ENCODE data around the gene RTN4RL2.

RTN4RL2 gene

GRCh38 chr11:57460022-57460757 lies at the start of gene RTN4RL2:
Gene RTN4RL2 (plus strand): TSS chr11:57460528. CDS start chr11:57460866, 338 bp downstream.
- DNase-seq, result peak; percentile 65
- Mint-ChIP-seq H3K36me3 (no peaks in the 10 kb centered on the region), H3K4me3 (peak within 1 kb of the TSS; percentile 78), H3K27ac (no peak within 1 kb of the TSS), H3K9me3 (no peaks in the 10 kb centered on the region), H3K4me1 (peaks cover 38% of the 10 kb centered on the region), H3K27me3 (peaks cover 86% of the 10 kb centered on the region)
- CTCF ChIA-PET, result interaction anchor here (0.6 to 6.7 kb wide), 18 partner anchors 9 to 244 kb away, joined by 3 to 108 read pairs (median 4); no protein-coding TSS in a partner anchor

GRCh38 chr11:57413681-57414080 lies 46.6 kb upstream of the RTN4RL2 start:
- Mint-ChIP-seq H3K4me1 (peaks cover 9% of the 10 kb centered on the region), H3K27me3 (no peaks in the 10 kb centered on the region), H3K4me3 (no peak overlapping the region), H3K36me3 (peaks cover 59% of the 10 kb centered on the region), H3K27ac (peak overlapping the region; percentile 46), H3K9me3 (no peaks in the 10 kb centered on the region)
- CTCF ChIA-PET, result no interaction called here
- no peak for DNase-seq

DNA sequence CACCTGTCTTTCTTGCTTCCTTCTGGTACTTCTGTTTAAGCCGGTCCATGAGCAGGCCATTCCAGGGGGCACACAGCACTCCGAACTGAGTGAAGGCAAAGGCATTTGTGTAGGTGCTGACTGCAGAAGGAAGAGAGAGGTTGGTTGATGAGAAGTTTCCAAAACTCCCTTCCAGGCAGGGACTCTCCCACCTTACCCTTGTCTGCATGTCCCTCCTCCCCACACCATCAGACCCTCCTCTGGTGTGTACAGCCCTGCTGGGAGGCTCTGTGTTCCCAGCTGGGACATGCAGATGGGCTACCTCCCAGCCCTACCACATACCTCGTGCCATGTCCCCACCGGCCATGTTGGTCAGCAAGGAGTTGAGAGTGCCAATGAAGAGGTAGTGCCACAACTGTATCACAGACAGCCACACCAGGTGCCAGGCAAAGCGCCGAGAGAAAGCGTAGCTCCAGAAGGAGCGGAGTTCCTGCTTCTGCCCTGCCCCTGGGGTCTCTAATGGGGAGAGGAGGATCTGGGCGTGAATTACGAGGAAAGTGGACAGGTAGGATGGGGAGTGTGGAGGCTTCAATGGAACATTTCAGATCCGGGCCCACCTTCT lies 45.6 kb upstream of the RTN4RL2 start:
- Mint-ChIP-seq H3K36me3 (peaks cover 61% of the 10 kb centered on the region), H3K27me3 (no peaks in the 10 kb centered on the region), H3K27ac (peak overlapping the region; percentile 63), H3K4me3 (no peak overlapping the region), H3K4me1 (peaks cover 11% of the 10 kb centered on the region), H3K9me3 (no peaks in the 10 kb centered on the region)
- CTCF ChIA-PET, result no interaction called here
- no peak for DNase-seq

GRCh38 chr11:57416436-57416835 lies 43.9 kb upstream of the RTN4RL2 start:
- H3K4me3 Mint-ChIP-seq, result no peak overlapping the region
- H3K27ac Mint-ChIP-seq, result no peak overlapping the region
- no peaks in the 10 kb centered on the region for H3K27me3 Mint-ChIP-seq
- H3K4me1 Mint-ChIP-seq, result peaks cover 18% of the 10 kb centered on the region
- no peak for DNase-seq
- peaks cover 64% of the 10 kb centered on the region for H3K36me3 Mint-ChIP-seq
- H3K9me3 Mint-ChIP-seq, result no peaks in the 10 kb centered on the region
- CTCF ChIA-PET, result interaction anchor here (2.4 kb wide), 1 partner anchor 42 kb away, joined by 6 read pairs; no protein-coding TSS in a partner anchor

DNA sequence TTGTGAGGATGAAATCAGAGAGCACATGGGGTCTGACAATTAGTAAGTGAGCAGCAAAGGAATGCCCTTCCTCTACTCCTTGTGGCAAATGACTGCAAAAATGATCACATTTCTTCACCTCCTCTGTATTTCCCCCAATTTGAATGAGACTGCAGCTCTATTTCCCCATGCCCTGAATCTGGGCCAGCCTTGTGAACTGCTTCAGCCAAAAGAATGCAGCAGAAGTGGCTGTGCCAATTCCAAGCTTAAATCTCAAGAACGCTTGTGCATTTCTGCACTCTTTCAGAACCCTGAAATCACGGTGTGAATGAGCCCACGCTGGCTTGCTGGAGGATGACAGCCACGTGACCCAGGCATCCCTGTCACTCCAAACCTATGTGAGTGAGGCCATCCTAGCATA lies 43.3 kb upstream of the RTN4RL2 start:
- no peak overlapping the region for H3K27ac Mint-ChIP-seq
- no peak for DNase-seq
- no peak overlapping the region for H3K4me3 Mint-ChIP-seq
- CTCF ChIA-PET, result interaction anchor here (2.4 kb wide), 1 partner anchor 41 kb away, joined by 6 read pairs; no protein-coding TSS in a partner anchor
- peaks cover 69% of the 10 kb centered on the region for H3K36me3 Mint-ChIP-seq
- peaks cover 23% of the 10 kb centered on the region for H3K4me1 Mint-ChIP-seq
- H3K27me3 Mint-ChIP-seq, result no peaks in the 10 kb centered on the region
- H3K9me3 Mint-ChIP-seq, result no peaks in the 10 kb centered on the region

DNA sequence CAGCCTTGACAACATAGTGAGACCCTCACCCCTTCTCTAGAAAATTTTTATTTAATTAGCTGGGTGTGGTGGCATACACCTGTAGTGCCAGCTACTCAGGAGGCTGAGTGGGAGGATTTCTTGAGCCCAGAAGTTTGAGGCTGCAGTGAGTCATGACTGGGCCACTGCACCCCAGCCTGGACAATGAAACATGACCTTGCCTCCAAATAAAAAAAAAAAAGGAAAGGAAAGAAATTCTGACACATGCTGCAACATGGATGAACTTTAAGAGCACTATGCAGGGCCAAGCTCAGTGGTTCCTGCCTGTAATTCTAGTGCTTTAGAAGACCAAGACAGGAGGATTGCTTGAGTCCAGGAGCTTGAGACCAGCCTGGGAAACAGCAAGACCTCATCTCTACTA lies 42.2 kb upstream of the RTN4RL2 start:
- peaks cover 77% of the 10 kb centered on the region for H3K36me3 Mint-ChIP-seq
- CTCF ChIA-PET, result interaction anchor here (1.0 to 2.4 kb wide), 2 partner anchors 40 to 75 kb away, joined by 5 to 6 read pairs; no protein-coding TSS in a partner anchor
- H3K4me1 Mint-ChIP-seq, result peaks cover 34% of the 10 kb centered on the region
- no peaks in the 10 kb centered on the region for H3K9me3 Mint-ChIP-seq
- H3K27ac Mint-ChIP-seq, result no peak overlapping the region
- no peak overlapping the region for H3K4me3 Mint-ChIP-seq
- H3K27me3 Mint-ChIP-seq, result no peaks in the 10 kb centered on the region
- no peak for DNase-seq

DNA sequence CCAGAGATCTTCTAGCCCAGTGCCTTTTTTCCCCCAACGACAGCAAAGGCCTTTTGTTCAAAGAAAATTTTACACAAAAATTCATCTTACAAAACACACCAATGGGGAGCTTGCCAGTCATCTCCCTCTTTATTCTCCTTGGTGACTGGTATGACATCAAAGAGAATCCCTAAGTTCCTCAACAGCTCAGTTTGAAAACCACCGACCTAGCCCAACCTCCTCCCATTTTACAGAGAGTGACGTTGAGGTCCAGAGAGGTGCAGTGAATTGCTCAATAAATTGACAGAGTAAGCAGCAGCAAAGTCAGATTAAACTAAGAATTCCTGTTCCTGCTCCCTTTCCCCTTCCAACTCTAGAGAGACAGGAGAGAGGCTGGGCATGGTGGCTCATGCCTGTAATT lies 41.2 kb upstream of the RTN4RL2 start:
- DNase-seq, result no peak
- CTCF ChIA-PET, result interaction anchor here (0.6 kb wide), 1 partner anchor 26 kb away, joined by 3 read pairs; no protein-coding TSS in a partner anchor
- H3K4me3 Mint-ChIP-seq, result no peak overlapping the region
- H3K27me3 Mint-ChIP-seq, result no peaks in the 10 kb centered on the region
- peaks cover 76% of the 10 kb centered on the region for H3K36me3 Mint-ChIP-seq
- H3K27ac Mint-ChIP-seq, result no peak overlapping the region
- H3K4me1 Mint-ChIP-seq, result peaks cover 39% of the 10 kb centered on the region
- H3K9me3 Mint-ChIP-seq, result no peaks in the 10 kb centered on the region

DNA sequence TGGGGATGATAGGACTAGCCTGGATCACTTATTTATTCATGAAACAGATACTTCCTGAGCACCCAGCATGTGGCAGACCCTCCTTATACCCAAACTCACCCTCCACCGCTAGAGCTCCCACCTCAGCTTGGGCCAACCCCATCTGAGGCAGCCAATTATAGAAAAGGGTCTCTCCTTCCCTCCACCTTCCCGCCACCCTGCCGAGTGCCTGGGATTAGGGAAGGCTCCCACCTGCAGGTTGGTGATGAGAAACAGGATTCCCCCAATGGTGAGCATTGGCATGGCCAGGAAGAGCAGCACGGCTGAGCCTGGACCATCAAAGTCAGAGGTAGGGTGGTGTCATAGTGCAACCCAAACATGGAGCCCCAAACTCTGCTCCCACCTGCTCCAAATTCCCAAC lies 39.3 kb upstream of the RTN4RL2 start:
- CTCF ChIA-PET, result no interaction called here
- H3K27ac Mint-ChIP-seq, result no peak overlapping the region
- H3K4me1 Mint-ChIP-seq, result peaks cover 53% of the 10 kb centered on the region
- H3K9me3 Mint-ChIP-seq, result no peaks in the 10 kb centered on the region
- no peak overlapping the region for H3K4me3 Mint-ChIP-seq
- H3K36me3 Mint-ChIP-seq, result peaks cover 75% of the 10 kb centered on the region
- no peak for DNase-seq
- no peaks in the 10 kb centered on the region for H3K27me3 Mint-ChIP-seq

DNA sequence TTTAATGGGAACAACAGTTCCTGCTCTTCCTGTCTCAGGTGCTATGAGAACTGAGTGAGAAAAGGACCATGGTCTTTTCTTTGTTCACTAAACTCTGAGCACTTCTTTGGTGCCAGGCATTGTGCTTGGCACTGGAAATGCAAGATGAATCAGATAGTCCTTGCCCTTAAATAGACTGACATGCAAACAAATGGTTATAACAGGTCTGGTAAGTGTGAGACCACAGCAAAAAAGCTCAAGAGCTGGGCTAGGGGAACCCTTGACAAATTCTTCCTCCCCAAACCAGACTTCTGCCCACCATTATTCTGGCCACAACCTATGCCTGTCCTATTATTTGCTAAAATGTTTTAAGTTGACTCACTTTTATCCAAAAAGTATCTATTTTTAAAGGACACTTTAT lies 38.5 kb upstream of the RTN4RL2 start:
- no peaks in the 10 kb centered on the region for H3K27me3 Mint-ChIP-seq
- peaks cover 59% of the 10 kb centered on the region for H3K4me1 Mint-ChIP-seq
- no peak for DNase-seq
- no peak overlapping the region for H3K4me3 Mint-ChIP-seq
- H3K36me3 Mint-ChIP-seq, result peaks cover 73% of the 10 kb centered on the region
- CTCF ChIA-PET, result interaction anchor here (0.8 to 2.4 kb wide), 2 partner anchors 36 to 61 kb away, joined by 3 to 10 read pairs; no protein-coding TSS in a partner anchor
- no peak overlapping the region for H3K27ac Mint-ChIP-seq
- H3K9me3 Mint-ChIP-seq, result no peaks in the 10 kb centered on the region

GRCh38 chr11:57422669-57423068 lies 37.7 kb upstream of the RTN4RL2 start:
- Mint-ChIP-seq H3K4me3 (no peak overlapping the region), H3K4me1 (peaks cover 68% of the 10 kb centered on the region), H3K36me3 (peaks cover 64% of the 10 kb centered on the region), H3K27me3 (no peaks in the 10 kb centered on the region), H3K9me3 (no peaks in the 10 kb centered on the region), H3K27ac (peak overlapping the region; percentile 79)
- CTCF ChIA-PET, result interaction anchor here (2.4 kb wide), 1 partner anchor 35 kb away, joined by 10 read pairs; no protein-coding TSS in a partner anchor
- no peak for DNase-seq

DNA sequence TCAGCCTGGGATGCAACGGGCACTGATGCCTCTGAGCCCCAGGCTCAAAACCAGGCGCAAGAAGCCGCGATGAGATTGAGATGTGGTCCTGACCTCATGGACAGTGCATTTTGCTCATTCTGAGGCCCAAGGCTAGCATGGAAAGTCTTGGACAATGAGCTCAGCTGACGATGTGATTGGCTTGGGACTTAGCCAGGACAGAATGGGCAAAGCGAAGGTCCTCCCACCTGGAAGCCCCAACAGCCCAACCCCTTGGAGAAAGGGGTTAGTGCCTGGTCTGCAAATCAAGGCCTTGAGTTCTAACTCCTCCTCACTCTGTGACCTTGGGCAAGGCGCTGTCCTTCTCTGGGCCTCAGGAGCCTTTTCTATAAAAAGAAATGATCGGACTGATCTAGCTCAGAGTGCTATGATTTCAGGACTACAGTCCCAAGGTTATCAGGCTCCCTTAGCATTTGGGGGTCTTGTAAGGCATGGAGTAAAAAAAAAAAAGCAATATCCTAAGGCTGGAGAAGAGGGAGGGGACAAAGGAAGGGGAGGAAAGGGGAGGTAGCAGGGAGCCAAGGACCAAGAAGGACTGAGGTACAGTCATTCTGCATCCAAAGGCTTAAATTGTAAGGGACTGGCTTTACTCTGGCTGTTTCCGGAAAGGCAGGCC lies 36.1 kb upstream of the RTN4RL2 start:
- H3K36me3 Mint-ChIP-seq, result peaks cover 58% of the 10 kb centered on the region
- DNase-seq, result no peak
- H3K27me3 Mint-ChIP-seq, result peaks cover 9% of the 10 kb centered on the region
- peak overlapping the region; percentile 96 for H3K27ac Mint-ChIP-seq
- CTCF ChIA-PET, result interaction anchor here (0.7 to 2.4 kb wide), 2 partner anchors 34 to 86 kb away, joined by 3 to 10 read pairs; partner anchors contain the start of gene P2RX3
- peaks cover 66% of the 10 kb centered on the region for H3K4me1 Mint-ChIP-seq
- H3K9me3 Mint-ChIP-seq, result no peaks in the 10 kb centered on the region
- H3K4me3 Mint-ChIP-seq, result peak overlapping the region; percentile 91

GRCh38 chr11:57424792-57425564 lies 35.4 kb upstream of the RTN4RL2 start:
- peaks cover 64% of the 10 kb centered on the region for H3K4me1 Mint-ChIP-seq
- H3K9me3 Mint-ChIP-seq, result no peaks in the 10 kb centered on the region
- H3K27me3 Mint-ChIP-seq, result peaks cover 16% of the 10 kb centered on the region
- H3K27ac Mint-ChIP-seq, result peak overlapping the region; percentile 96
- H3K4me3 Mint-ChIP-seq, result peak overlapping the region; percentile 91
- CTCF ChIA-PET, result interaction anchor here (0.6 to 0.7 kb wide), 2 partner anchors 13 to 87 kb away, joined by 3 to 4 read pairs; partner anchors contain the start of gene P2RX3
- peaks cover 55% of the 10 kb centered on the region for H3K36me3 Mint-ChIP-seq
- peak; percentile 86 for DNase-seq

- CTCF ChIA-PET, result interaction anchor here (0.7 to 1.5 kb wide), 2 partner anchors 17 to 31 kb away, joined by 3 to 7 read pairs; no protein-coding TSS in a partner anchor
- Mint-ChIP-seq H3K36me3 (peaks cover 48% of the 10 kb centered on the region), H3K27me3 (peaks cover 17% of the 10 kb centered on the region), H3K27ac (peak overlapping the region; percentile 96), H3K4me1 (peaks cover 60% of the 10 kb centered on the region), H3K9me3 (no peaks in the 10 kb centered on the region), H3K4me3 (peak overlapping the region; percentile 91)
- no peak for DNase-seq
Measured at GRCh38 chr11:57425565-57426438, 34.5 kb upstream of the RTN4RL2 start.
